BLaER1 treated with 17β-estradiol and CSF1 and Interleukin-3, amounts not matched to agents 10 nM and 100 nM (cell line): Measurements from ENCODE around the gene ALDH1A2.
A peak's percentile ranks its signal among the peaks of the same experiment; 100 is the strongest.
"Not testable (repeated sequence)": the region's sequence is repeated elsewhere in the genome, so short reads cannot be mapped to it uniquely, and the experiment has no call there.

Experiments used
- H3K27ac ChIP-seq, 11 experiments: shearing (Covaris generic); formaldehyde crosslinking; 2 replicates each; pipeline ENCODE4 v1.8.1; 2022
- H3K27me3 ChIP-seq, 11 experiments: shearing (Covaris generic); formaldehyde crosslinking; 2 replicates each; pipeline ENCODE4 v1.8.1; 2022
- H3K36me3 ChIP-seq, 11 experiments: shearing (Covaris generic); formaldehyde crosslinking; 2 replicates each; pipeline ENCODE4 v1.8.1; 2022
- H3K4me1 ChIP-seq, 10 experiments: shearing (Covaris generic); formaldehyde crosslinking; 2 replicates each; pipeline ENCODE4 v1.8.1; 2022
- H3K4me2 ChIP-seq, 11 experiments: shearing (Covaris generic); formaldehyde crosslinking; 2 replicates each; pipeline ENCODE4 v1.8.1; 2022
- H3K4me3 ChIP-seq, 10 experiments: shearing (Covaris generic); formaldehyde crosslinking; 2 replicates each; pipeline ENCODE4 v1.8.1; 2022
- H3K9ac ChIP-seq, 11 experiments: shearing (Covaris generic); formaldehyde crosslinking; 2 replicates each; pipeline ENCODE4 v1.8.1; 2022
- H3K9me3 ChIP-seq, 11 experiments: shearing (Covaris generic); formaldehyde crosslinking; replicated peaks in 1 of 11; 2 replicates each; pipeline ENCODE4 v1.8.1; 2022
- H4K20me1 ChIP-seq, 11 experiments: shearing (Covaris generic); formaldehyde crosslinking; 2 replicates each; pipeline ENCODE4 v1.8.1; 2022
- Cebpa-rat ChIP-seq, 11 experiments: shearing (Covaris generic); IDR thresholded peaks; 2 replicates each; pipeline ENCODE4 v1.8.1; 2022

Gene ALDH1A2

GRCh38 chr15:58049520-58050227, 15.8 kb downstream of the ALDH1A2 start:
- Histone ChIP-seq H3K4me3 (no peak overlapping the region), H4K20me1 (no peaks in the 10 kb centered on the region)

GRCh38 chr15:58048261-58048660, 17.2 kb downstream of the ALDH1A2 start:
- peaks cover 0 to 14% (median 5%) of the 10 kb centered on the region in 10 experiments; a peak in 7 of 20 replicates for H3K4me1 ChIP-seq
- H3K4me3 ChIP-seq = no peak overlapping the region
- no peak overlapping the region for H3K4me2 ChIP-seq
- H3K36me3 ChIP-seq = no peaks in the 10 kb centered on the region
- H3K9ac ChIP-seq = no peak overlapping the region
- no peak overlapping the region for H3K27ac ChIP-seq
- no peaks in the 10 kb centered on the region for H3K27me3 ChIP-seq
- no peaks in the 10 kb centered on the region for H4K20me1 ChIP-seq
- H3K9me3 ChIP-seq = no peaks in the 10 kb centered on the region
- no peak for TF ChIP-seq Cebpa-rat (IDR thresholded peaks at IDR 0.05)

More at GRCh38 chr15:58049520-58050227, 15.8 kb downstream of the ALDH1A2 start:
- H3K27ac ChIP-seq = no peak overlapping the region
- H3K27me3 ChIP-seq = no peaks in the 10 kb centered on the region
- peaks cover 0 to 7% (median 2%) of the 10 kb centered on the region in 10 experiments; a peak in 5 of 20 replicates for H3K4me1 ChIP-seq
- TF ChIP-seq Cebpa-rat (IDR thresholded peaks at IDR 0.05) = no peak
- no peaks in the 10 kb centered on the region for H3K9me3 ChIP-seq
- no peak overlapping the region for H3K4me2 ChIP-seq
- H3K36me3 ChIP-seq = no peaks in the 10 kb centered on the region
- H3K9ac ChIP-seq = no peak overlapping the region

- no peak overlapping the region for H3K27ac ChIP-seq
- no peak overlapping the region for H3K9ac ChIP-seq
- no peaks in the 10 kb centered on the region for H4K20me1 ChIP-seq
- no peak overlapping the region for H3K4me2 ChIP-seq
- peaks cover 0 to 8% (median under 1%) of the 10 kb centered on the region in 10 experiments; a peak in 6 of 20 replicates for H3K4me1 ChIP-seq
- H3K4me3 ChIP-seq = no peak overlapping the region
- H3K9me3 ChIP-seq = no peaks in the 10 kb centered on the region
- H3K36me3 ChIP-seq = no peaks in the 10 kb centered on the region
- TF ChIP-seq Cebpa-rat (IDR thresholded peaks at IDR 0.05) = no peak
- H3K27me3 ChIP-seq = no peaks in the 10 kb centered on the region
Observed at GRCh38 chr15:58047149-58047548, 18.4 kb downstream of the ALDH1A2 start.

- 0 out of 22 replicates have a peak, but pooled peaks of 1 of the 11 experiments have one; percentile 15 for TF ChIP-seq Cebpa-rat (IDR thresholded peaks at IDR 0.05)
- H4K20me1 ChIP-seq = no peaks in the 10 kb centered on the region
- H3K4me3 ChIP-seq = no peak overlapping the region
- peaks cover 0 to 7% (median 0%) of the 10 kb centered on the region in 10 experiments; a peak in 3 of 20 replicates for H3K4me1 ChIP-seq
- no peak overlapping the region for H3K4me2 ChIP-seq
- H3K36me3 ChIP-seq = no peaks in the 10 kb centered on the region
- H3K27ac ChIP-seq = no peak overlapping the region
- H3K27me3 ChIP-seq = no peaks in the 10 kb centered on the region
- no peak overlapping the region for H3K9ac ChIP-seq
- H3K9me3 ChIP-seq = no peaks in the 10 kb centered on the region
Observed at GRCh38 chr15:58046467-58046866, 19.0 kb downstream of the ALDH1A2 start.

- not testable (repeated sequence) for H3K36me3 ChIP-seq, H3K9me3 ChIP-seq, H3K9ac ChIP-seq, H3K27me3 ChIP-seq, H3K4me3 ChIP-seq, H4K20me1 ChIP-seq, H3K27ac ChIP-seq, H3K4me2 ChIP-seq, H3K4me1 ChIP-seq
Observed at GRCh38 chr15:58045376-58045775, 20.1 kb downstream of the ALDH1A2 start.

GRCh38 chr15:58044551-58044950, 21.0 kb downstream of the ALDH1A2 start:
- H4K20me1 ChIP-seq = no peaks in the 10 kb centered on the region
- no peak overlapping the region for H3K9ac ChIP-seq
- no peaks in the 10 kb centered on the region for H3K36me3 ChIP-seq
- H3K27ac ChIP-seq = no peak overlapping the region
- TF ChIP-seq Cebpa-rat (IDR thresholded peaks at IDR 0.05) = no peak
- H3K4me1 ChIP-seq = peaks cover 0 to 8% (median 0%) of the 10 kb centered on the region in 10 experiments; a peak in 5 of 20 replicates
- H3K4me3 ChIP-seq = no peak overlapping the region
- no peaks in the 10 kb centered on the region for H3K9me3 ChIP-seq
- no peak overlapping the region for H3K4me2 ChIP-seq
- H3K27me3 ChIP-seq = no peaks in the 10 kb centered on the region

GRCh38 chr15:58043192-58043903, 22.2 kb downstream of the ALDH1A2 start:
- Histone ChIP-seq H3K27ac (no peak overlapping the region; a peak in 2 of 22 replicates), H3K9me3 (no peaks in the 10 kb centered on the region), H3K4me2 (peak overlapping the region in 4 of 11 experiments; percentile 1 to 29 (median 13); a peak in 2 of 22 replicates), H3K4me1 (peaks cover under 1 to 12% (median 4%) of the 10 kb centered on the region in 10 experiments; a peak in 15 of 20 replicates), H3K36me3 (no peaks in the 10 kb centered on the region), H3K27me3 (no peaks in the 10 kb centered on the region), H3K9ac (no peak overlapping the region), H3K4me3 (no peak overlapping the region), H4K20me1 (no peaks in the 10 kb centered on the region)
- TF ChIP-seq Cebpa-rat (IDR thresholded peaks at IDR 0.05) = no peak

GRCh38 chr15:58042006-58042405, 23.5 kb downstream of the ALDH1A2 start:
- no peaks in the 10 kb centered on the region for H3K36me3 ChIP-seq
- H3K27ac ChIP-seq = no peak overlapping the region
- no peak for TF ChIP-seq Cebpa-rat (IDR thresholded peaks at IDR 0.05)
- H4K20me1 ChIP-seq = no peaks in the 10 kb centered on the region
- peaks cover 10 to 25% (median 16%) of the 10 kb centered on the region in 10 experiments; a peak in 18 of 20 replicates for H3K4me1 ChIP-seq
- no peaks in the 10 kb centered on the region for H3K27me3 ChIP-seq
- H3K9ac ChIP-seq = no peak overlapping the region
- no peak overlapping the region for H3K4me3 ChIP-seq
- H3K4me2 ChIP-seq = no peak overlapping the region
- no peaks in the 10 kb centered on the region for H3K9me3 ChIP-seq

- Histone ChIP-seq H3K9ac (no peak overlapping the region), H3K4me1 (peaks cover 10 to 32% (median 17%) of the 10 kb centered on the region in 10 experiments; a peak in 18 of 20 replicates), H4K20me1 (no peaks in the 10 kb centered on the region), H3K36me3 (no peaks in the 10 kb centered on the region), H3K4me2 (no peak overlapping the region), H3K27me3 (no peaks in the 10 kb centered on the region), H3K27ac (no peak overlapping the region), H3K4me3 (no peak overlapping the region), H3K9me3 (no peaks in the 10 kb centered on the region)
- TF ChIP-seq Cebpa-rat (IDR thresholded peaks at IDR 0.05) = no peak
Observed at GRCh38 chr15:58040150-58040549, 25.4 kb downstream of the ALDH1A2 start.
